GM12875 (cell line): ENCODE measurements around the gene ABCA12.

Source experiments
- H3K4me3 ChIP-seq: one replicate; pipeline ENCODE4 v1.5.1; 2011; ENCODE audit warnings: low read depth, low read length, control low read depth
- TF ChIP-seq, protein P1 (sequence below): IDR thresholded peaks from 2 replicates; pipeline ENCODE4 v1.5.1; 2011; ENCODE audit warnings: low read depth, mild to moderate bottlenecking, control low read depth, inconsistent platforms, low read length, moderate library complexity, borderline replicate concordance; ENCODE audit not compliant: insufficient read depth

Gene ABCA12

DNA sequence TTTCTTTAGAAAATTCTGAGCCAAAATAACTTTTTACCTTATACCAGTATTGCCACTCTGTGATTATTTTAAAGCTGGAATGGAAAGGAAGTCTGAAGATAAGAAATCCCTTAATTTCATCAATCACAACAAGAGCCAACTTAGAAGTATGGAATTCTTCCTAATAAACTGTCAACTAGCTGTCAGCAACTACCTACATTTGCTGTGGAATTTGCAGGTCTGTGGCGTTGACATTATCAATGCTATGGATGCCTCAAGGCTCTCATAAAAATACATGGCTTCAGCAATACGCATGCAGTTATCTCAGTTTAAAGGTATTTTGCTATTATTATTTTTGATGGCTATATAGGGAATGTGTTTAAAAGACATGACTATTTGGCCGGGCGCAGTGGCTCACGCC is 108.5 kb downstream of the ABCA12 start:
- H3K4me3 ChIP-seq = no peak overlapping the region
- TF ChIP-seq, protein P1, sequence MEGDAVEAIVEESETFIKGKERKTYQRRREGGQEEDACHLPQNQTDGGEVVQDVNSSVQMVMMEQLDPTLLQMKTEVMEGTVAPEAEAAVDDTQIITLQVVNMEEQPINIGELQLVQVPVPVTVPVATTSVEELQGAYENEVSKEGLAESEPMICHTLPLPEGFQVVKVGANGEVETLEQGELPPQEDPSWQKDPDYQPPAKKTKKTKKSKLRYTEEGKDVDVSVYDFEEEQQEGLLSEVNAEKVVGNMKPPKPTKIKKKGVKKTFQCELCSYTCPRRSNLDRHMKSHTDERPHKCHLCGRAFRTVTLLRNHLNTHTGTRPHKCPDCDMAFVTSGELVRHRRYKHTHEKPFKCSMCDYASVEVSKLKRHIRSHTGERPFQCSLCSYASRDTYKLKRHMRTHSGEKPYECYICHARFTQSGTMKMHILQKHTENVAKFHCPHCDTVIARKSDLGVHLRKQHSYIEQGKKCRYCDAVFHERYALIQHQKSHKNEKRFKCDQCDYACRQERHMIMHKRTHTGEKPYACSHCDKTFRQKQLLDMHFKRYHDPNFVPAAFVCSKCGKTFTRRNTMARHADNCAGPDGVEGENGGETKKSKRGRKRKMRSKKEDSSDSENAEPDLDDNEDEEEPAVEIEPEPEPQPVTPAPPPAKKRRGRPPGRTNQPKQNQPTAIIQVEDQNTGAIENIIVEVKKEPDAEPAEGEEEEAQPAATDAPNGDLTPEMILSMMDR = no peak

DNA sequence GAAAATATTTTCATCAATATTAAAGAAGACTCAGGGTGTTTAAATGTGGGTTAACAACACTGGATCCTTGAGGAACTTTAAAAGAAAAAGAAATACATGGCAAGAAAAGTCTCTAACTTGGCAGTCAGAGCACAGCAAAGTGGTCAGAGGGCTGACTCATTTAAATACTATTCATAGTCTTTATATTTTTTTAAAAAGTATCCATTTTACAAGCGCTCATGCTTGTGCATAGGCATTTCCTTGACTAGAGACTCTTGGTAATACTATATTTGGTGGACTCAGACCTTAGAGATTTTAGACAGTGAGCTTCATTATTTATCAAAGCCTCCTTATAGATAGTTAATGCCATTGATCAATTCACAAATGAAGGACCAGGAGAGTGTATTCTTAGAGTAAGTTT is 110.2 kb downstream of the ABCA12 start:
- TF ChIP-seq, protein P1 = no peak
- no peak overlapping the region for H3K4me3 ChIP-seq

DNA sequence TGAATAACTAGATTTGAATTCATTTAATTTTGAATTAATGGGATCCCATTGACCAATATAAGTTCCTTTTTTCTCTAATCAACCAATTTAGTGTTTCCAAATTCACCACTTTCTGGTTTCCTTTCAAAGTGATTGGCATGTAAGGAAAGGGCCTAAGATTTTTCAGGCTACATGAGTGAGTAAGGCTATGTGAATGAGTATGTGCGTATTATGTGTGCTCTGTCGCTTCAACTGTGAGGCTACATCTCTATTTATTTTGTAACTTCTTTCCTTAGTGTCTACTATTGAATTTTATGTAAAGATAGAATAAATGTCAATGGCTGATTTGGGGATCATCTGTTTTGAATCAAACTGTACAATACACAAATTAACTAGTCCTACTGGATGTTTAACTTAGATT is 110.6 kb downstream of the ABCA12 start:
- TF ChIP-seq, protein P1 = no peak
- no peak overlapping the region for H3K4me3 ChIP-seq

DNA sequence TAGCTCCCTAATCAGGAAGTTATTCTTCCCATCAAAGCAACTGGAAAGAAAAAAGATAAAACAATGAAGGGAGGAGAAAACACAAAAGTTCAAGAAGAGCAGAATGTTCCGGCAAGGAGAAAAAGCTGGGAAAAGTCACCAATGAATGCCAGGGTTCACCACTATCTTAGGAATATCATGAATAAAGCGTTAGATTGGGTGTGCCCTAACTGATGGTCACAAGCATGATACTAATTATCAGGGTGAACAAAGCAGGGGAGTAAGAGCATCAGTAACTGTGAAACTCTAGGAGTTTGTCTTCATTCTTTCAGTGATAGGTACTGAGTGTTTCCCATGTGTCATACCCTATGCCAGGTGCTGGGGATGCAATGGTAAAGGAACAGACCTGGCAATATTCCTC is 115.5 kb downstream of the ABCA12 start:
- TF ChIP-seq, protein P1 = no peak
- H3K4me3 ChIP-seq = no peak overlapping the region

DNA sequence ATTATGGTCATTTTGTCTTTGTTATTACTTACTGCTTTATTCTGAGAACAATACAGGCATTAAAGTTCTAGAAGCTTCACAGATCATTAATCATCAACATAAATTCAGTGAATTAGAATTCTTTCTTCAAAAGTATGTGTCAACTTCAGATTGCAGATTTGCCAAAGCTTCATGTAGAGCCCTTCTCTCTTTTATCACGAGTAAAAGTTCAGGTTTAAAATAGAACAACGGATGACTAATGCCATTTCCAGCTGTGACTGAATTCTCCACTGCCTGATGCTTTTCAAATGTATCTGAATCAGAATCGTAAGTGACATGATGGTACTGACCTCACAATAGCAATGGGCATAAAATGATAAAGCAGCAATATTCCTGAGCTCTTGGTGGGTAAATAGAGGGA is 116.0 kb downstream of the ABCA12 start:
- H3K4me3 ChIP-seq = no peak overlapping the region

DNA sequence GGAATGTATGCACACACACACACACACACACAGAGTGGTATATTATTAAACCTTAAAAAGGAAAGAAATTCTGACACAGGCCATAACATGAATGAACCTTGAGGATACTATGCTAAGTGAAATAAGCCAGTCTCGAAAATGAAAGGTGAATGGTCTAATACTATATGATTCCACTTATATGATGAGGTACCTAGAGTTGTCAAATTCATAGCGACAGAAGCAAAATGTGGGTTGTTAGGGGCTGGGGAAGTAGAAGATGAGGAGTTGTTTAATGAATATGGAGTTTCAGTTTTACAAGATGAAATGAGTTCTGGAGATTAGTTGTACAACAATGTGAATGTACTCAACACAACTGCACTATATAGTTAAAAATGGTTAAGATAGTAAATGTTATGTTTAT is 118.1 kb downstream of the ABCA12 start:
- TF ChIP-seq, protein P1 = no peak
- H3K4me3 ChIP-seq = no peak overlapping the region

More for the DNA sequence above, 116.0 kb downstream of the ABCA12 start:
- TF ChIP-seq, protein P1 = no peak

DNA sequence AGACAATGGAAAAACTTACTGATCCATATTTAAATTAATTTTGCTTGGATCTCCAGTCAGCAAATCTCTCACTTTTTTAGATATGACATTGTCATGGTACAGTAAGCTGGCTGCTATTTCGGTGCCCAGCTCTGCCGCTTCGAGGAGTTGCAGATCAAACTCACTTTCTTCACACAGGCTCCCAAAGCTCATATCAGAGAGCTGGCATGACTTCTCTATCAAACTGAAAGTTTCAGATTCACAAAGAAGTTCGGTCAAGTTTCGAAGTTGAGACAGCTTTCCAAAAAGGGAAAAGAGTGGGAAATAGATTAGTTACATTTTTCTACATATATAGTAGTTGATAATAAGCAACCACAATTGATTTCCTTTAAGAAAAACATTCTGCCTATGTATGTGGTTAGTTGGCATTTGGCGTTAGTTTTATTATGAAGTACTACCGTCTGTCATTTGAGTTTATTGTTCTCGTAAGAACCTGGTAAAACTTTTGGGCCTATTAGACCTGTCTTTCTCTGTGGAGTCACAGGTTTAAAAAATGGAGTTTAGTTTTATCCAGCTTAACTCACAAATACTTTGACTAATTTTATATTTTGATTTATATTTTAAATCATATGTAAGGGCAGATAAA is 118.8 kb downstream of the ABCA12 start:
- TF ChIP-seq, protein P1 = no peak
- no peak overlapping the region for H3K4me3 ChIP-seq
